SU-DHL-6 (cell line): ENCODE measurements around the gene PUSL1.

Experiments used
- CTCF ChIP-seq: fragments of 200-600 bp; sonication (generic); IDR thresholded peaks from one replicate; pipeline ENCODE4 v1.5.1; 2017; ENCODE audit warnings: antibody characterized with exemption, mild to moderate bottlenecking, low read length, moderate library complexity; ENCODE audit not compliant: insufficient read depth, poor library complexity, severe bottlenecking
- EZH2phosphoT487 ChIP-seq: fragments of 200-600 bp; sonication (generic), shearing (Covaris generic); conservative IDR thresholded peaks from 2 replicates; pipeline ENCODE4 v1.6.1; 2018; ENCODE audit warnings: mild to moderate bottlenecking, antibody characterized with exemption, low read length, moderate library complexity, mixed read lengths

- TF ChIP-seq CTCF (no peak), EZH2phosphoT487 (no peak)
These were observed 406 bp downstream of the PUSL1 start for GRCh38 chr1:1308756-1309250.
